Effector memory CD4-positive, alpha-beta T cell (primary cell): Measurements from ENCODE around the gene ZBTB45.
A peak's percentile ranks its signal among the peaks of the same experiment; 100 is the strongest.
"Not testable (repeated sequence)": the region's sequence is repeated elsewhere in the genome, so short reads cannot be mapped to it uniquely, and the experiment has no call there.

Experiments
- DNase-seq, 3 donors: peaks; one replicate each; pipeline ENCODE4 v3.0.0-alpha.2; 2020
- H3K27ac ChIP-seq: 2 replicates; pipeline ENCODE4 v1.7.0; 2013; ENCODE audit warnings: mild to moderate bottlenecking, low read length, moderate library complexity; ENCODE audit not compliant: insufficient read depth, poor library complexity, severe bottlenecking
- H3K27me3 ChIP-seq: replicated peaks from 2 replicates; pipeline ENCODE4 v1.7.0; 2013; ENCODE audit warnings: mild to moderate bottlenecking, low read length; ENCODE audit not compliant: insufficient read depth, control insufficient read depth, poor library complexity, severe bottlenecking
- H3K36me3 ChIP-seq: 2 replicates; pipeline ENCODE4 v1.7.0; 2013; ENCODE audit warnings: mild to moderate bottlenecking, low read length, moderate library complexity; ENCODE audit not compliant: control insufficient read depth, insufficient read depth
- H3K4me1 ChIP-seq: 2 replicates; pipeline ENCODE4 v1.7.0; 2013; ENCODE audit warnings: low read length, mild to moderate bottlenecking; ENCODE audit not compliant: control insufficient read depth, insufficient read depth, poor library complexity, severe bottlenecking
- H3K4me3 ChIP-seq: 2 replicates; pipeline ENCODE4 v1.7.0; 2013; ENCODE audit warnings: low read length, low read depth, mild to moderate bottlenecking; ENCODE audit not compliant: insufficient read depth, poor library complexity, severe bottlenecking
- H3K9me3 ChIP-seq: 2 replicates; pipeline ENCODE4 v1.7.0; 2013; ENCODE audit warnings: mild to moderate bottlenecking, low read length, moderate library complexity; ENCODE audit not compliant: control insufficient read depth

ZBTB45 gene

DNA sequence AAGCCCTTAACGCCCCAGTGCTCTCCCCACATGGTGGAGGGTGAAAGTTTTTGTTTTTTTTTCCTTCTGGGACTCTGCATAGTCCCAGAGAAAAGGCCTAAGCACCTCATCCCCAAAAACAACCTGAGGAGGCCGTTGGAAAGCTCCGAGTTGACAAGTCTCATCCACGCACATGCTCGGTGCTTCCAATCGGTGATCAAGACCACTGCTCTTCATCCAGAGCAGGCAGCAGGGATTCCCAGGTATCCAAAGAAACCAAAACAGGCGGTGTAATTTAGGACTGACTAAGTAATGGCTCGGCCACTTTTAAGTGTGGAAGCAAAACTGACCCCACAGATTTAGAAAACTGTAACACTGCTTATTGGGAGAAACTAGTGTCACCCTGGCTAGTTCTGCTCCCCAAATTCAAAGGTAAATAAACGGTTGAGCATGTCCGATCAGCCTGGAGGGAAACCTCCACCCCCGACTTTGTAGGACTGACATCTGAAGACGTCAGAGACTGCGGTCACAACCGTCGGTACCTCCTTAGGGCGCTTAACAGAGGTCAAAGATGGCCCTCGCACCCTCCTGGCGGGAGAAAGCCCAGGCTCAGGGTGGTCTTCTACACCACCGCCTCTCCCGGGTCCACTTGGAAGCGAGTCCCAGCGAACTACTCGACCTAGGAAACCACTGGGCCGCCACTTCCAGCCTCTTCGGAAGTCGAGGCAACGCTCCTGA is 44.5 kb downstream of the ZBTB45 start:
- peaks cover 3% of the 10 kb centered on the region for H3K36me3 ChIP-seq
- H3K4me3 ChIP-seq: peak overlapping the region; percentile 64
- H3K4me1 ChIP-seq: peaks cover 14% of the 10 kb centered on the region
- H3K27ac ChIP-seq: peak overlapping the region; percentile 94
- DNase-seq: no peak
- H3K27me3 ChIP-seq: no peaks in the 10 kb centered on the region
- H3K9me3 ChIP-seq: no peaks in the 10 kb centered on the region

DNA sequence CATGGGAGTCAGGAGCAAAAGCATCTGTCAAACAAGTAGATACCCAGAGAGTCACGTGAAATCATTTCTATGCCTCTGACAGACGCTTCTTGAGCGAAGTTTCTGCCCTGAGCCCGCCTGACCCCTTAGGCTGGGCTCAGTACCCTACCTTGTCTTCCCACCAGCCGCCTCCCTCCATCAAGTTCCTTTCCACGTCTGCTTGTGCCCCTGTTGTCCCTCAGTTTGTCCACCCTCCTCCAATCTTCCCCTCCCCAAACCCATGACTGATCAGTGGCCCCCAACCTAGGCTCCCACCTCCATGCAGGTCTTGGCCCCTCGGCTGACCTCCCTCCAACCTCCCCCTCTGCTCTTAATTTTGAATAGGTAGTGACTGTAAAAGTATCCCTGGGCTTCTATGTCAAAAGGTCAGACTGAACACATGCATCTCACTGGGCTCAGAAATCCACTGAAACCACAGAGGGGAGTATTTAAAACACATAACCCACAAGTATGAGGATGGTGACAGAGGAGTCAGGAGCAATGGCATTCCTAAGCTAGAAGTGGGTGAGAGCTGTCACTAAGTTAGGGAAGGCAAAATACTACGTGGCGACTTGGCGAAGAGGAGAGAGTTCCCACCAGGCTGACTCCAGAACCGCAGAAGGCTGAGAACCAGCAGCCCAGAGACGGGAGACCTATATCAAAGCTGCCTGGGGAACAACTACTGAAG is 45.2 kb downstream of the ZBTB45 start:
- Histone ChIP-seq H3K4me1 (peaks cover 14% of the 10 kb centered on the region), H3K4me3 (no peak overlapping the region), H3K36me3 (peaks cover 5% of the 10 kb centered on the region), H3K9me3 (no peaks in the 10 kb centered on the region), H3K27ac (peak overlapping the region; percentile 94), H3K27me3 (no peaks in the 10 kb centered on the region)
- no peak for DNase-seq

DNA sequence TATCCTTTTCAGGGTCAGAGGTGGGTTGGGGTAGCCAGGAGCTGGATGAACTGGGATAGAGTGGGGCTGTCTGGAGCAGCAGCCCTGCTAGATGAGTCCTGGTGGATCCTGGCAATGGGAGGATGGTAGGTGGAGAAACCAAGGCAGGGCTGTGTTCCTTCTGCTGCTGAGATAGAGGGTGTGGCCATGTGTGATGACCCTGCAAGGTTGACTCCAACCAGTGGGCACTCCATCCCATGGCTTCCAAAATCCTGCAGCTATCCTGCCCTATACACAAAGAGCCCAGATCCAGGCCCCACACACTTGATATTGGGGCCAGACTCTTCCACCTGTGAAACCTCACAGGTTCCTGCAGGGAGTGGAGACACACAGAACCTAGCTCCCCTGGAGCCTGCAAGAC is 45.8 kb downstream of the ZBTB45 start:
- H3K9me3 ChIP-seq: no peaks in the 10 kb centered on the region
- no peaks in the 10 kb centered on the region for H3K27me3 ChIP-seq
- no peak overlapping the region for H3K27ac ChIP-seq
- H3K4me1 ChIP-seq: peaks cover 14% of the 10 kb centered on the region
- H3K36me3 ChIP-seq: peaks cover 8% of the 10 kb centered on the region
- no peak overlapping the region for H3K4me3 ChIP-seq
- DNase-seq: no peak

DNA sequence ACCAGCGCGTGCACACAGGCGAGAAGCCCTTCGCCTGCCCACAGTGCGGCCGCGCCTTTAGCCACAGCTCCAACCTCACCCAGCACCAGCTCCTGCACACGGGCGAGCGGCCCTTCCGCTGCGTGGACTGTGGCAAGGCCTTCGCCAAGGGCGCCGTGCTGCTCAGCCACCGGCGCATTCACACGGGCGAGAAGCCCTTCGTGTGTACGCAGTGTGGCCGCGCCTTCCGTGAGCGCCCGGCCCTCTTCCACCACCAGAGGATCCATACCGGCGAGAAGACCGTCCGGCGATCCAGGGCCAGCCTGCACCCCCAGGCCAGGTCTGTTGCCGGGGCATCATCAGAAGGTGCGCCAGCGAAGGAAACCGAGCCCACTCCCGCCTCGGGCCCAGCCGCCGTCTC is 47.9 kb downstream of the ZBTB45 start:
- Histone ChIP-seq H3K27me3 (no peaks in the 10 kb centered on the region), H3K4me3 (no peak overlapping the region), H3K27ac (no peak overlapping the region), H3K4me1 (peaks cover 22% of the 10 kb centered on the region), H3K36me3 (peaks cover 8% of the 10 kb centered on the region), H3K9me3 (no peaks in the 10 kb centered on the region)
- no peak for DNase-seq

DNA sequence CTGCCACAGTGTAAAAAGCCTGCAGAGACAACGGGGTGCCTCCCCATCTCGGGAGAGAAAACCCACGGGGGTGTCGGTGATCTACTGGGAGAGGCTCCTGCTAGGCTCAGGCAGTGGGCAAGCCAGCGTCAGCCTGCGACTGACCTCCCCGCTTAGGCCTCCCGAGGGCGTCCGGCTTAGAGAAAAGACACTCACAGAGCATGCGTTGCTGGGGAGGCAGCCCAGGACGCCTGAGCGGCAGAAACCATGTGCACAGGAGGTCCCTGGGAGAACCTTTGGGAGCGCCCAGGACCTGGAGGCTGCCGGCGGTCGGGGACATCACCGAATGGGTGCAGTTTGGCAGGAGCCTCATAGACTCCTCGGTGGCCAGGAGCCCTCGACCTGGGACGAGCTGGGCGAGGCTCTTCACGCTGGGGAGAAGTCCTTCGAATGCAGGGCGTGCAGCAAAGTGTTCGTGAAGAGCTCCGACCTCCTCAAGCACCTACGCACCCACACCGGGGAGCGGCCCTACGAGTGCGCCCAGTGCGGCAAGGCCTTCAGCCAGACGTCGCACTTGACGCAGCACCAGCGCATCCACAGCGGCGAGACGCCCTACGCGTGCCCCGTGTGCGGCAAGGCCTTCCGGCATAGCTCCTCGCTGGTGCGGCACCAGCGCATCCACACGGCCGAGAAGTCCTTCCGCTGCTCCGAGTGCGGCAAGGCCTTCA is 48.6 kb downstream of the ZBTB45 start:
- H3K36me3 ChIP-seq, H3K9me3 ChIP-seq, DNase-seq, H3K27me3 ChIP-seq, H3K27ac ChIP-seq, H3K4me3 ChIP-seq: not testable (repeated sequence)
- peaks cover 21% of the 10 kb centered on the region for H3K4me1 ChIP-seq

DNA sequence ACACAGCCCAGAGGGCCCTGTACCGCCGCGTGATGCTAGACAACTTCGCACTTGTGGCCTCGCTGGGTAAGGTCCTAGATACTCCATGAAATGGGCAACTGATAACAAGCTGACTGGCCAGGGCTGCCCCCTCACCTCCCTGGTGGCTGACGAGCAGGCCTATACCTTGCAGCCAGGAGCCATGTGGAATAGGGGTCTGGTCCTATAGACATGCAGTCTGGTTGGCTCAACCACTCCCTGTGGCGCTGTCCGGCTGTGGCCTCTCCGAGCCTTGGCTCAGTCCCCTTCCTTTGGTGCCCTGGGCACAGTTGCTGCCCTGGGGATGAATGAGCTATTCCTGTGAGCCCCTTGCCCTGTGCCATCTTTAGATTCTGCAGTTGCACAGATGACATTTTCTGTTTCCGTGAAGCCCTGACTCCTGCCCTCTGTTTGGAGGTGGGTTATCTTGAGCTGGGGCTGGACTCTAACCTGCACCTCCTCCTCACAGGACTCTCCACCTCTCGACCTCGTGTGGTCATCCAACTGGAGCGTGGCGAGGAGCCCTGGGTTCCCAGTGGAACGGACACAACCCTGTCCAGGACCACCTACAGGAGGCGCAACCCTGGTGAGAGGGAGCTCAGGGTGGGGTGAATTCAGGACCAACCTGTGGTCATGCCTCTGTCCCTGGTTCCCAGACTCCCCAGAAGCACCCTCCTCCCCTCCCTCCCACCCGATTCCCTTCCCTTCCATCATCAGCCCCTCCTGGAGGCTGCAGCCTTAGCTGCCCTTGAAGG is 50.2 kb downstream of the ZBTB45 start:
- Histone ChIP-seq H3K36me3 (peaks cover 8% of the 10 kb centered on the region), H3K27me3 (no peaks in the 10 kb centered on the region), H3K9me3 (no peaks in the 10 kb centered on the region), H3K4me1 (peaks cover 15% of the 10 kb centered on the region), H3K27ac (no peak overlapping the region), H3K4me3 (no peak overlapping the region)
- no peak for DNase-seq

DNA sequence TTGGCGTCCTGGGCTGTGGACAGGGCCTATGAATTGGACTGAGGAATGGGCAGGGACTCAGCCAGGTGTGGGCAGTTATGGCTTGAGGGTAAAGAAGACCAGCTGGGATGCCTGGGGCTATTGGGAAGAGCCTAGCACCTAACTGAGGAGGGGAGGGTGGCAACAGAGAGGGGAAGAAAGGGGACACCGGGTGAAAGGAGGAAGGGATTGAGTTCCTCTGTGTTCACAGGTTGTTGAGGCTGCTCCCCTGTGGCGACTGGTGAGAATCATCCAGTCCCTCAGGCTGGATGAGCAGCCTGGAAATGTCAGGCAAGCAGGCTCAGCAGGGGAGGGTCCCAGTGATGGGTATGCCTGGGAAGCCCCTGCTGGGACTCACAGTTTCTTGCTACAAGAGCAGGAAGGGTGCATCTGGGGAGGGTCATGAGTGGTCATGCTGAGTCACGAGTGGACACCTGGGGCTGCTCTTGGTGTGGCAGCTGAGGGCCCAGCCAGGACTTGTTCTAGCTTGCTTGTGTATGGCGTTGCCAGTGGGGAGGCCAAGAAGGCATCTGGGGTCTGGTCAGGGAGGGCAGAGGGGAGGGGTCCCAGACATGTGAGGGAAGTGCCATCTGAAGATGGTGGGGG is 51.3 kb downstream of the ZBTB45 start:
- Histone ChIP-seq H3K4me3 (no peak overlapping the region), H3K27ac (no peak overlapping the region), H3K27me3 (no peaks in the 10 kb centered on the region), H3K9me3 (no peaks in the 10 kb centered on the region), H3K36me3 (peaks cover 8% of the 10 kb centered on the region), H3K4me1 (peaks cover 15% of the 10 kb centered on the region)
- DNase-seq: no peak

DNA sequence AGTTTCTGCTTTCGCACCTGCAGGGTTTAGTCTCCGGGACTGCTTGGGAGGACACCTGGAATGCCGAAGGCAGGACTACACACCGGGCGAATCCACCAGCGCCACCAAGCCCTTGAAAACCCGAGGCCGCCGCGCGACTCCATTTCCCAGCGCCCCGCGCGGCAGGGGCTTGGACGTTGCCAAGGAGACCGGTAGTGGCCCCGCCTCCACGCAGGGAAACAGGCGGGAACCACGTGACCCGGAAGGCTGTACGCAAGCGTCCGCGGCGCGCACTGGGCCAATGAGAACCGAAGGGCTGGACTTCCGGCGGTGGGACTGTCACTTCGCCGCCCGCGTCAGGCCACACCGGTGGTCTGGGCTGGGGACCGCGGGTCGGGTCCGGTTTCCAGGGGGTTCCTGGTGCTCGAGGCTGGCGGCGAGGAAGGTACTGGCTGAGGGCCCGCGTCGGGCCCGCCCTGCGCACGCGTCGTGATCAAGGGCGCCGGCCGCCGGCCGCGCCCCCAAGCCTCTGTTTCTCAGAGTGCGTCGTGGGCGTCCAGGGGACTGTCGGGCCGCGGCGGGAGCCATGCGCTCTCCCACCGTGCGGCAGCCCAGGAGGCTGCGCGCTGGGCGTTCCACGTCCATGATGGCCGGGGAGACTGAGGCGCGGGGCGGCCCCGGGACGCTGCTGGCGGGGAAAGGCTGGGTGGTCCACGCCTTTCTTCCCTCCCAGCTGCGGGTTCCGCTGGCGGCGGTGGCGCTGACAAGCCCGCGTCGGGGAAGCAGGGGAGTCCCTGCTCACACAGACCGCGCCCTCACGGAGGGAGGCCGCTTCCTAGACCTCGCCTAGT is 52.6 kb downstream of the ZBTB45 start, which contains the start of gene ZNF324:
Gene ZNF324, plus strand, starts transcription at position 321 of the 830 bp plus-strand sequence. CDS start 2,106 bp downstream, outside the sequence.
- Histone ChIP-seq H3K9me3 (no peaks in the 10 kb centered on the region), H3K4me1 (peaks cover 15% of the 10 kb centered on the region), H3K36me3 (peaks cover 8% of the 10 kb centered on the region), H3K27ac (peak within 1 kb of the TSS; percentile 96), H3K4me3 (peak within 1 kb of the TSS; percentile 98), H3K27me3 (no peaks in the 10 kb centered on the region)
- DNase-seq: peak; percentile 92 to 97 (median 94)
